NCI-H748 (cell line): Measurements from ENCODE around the gene CRYBG3.
"Not testable (repeated sequence)": the region's sequence is repeated elsewhere in the genome, so short reads cannot be mapped to it uniquely, and the experiment has no call there.

ENCODE experiments used
- DNase-seq: peaks from one replicate; lab custom pipeline; 2025; ENCODE audit not compliant: unreplicated experiment; lab: John Stamatoyannopoulos, UW

Gene CRYBG3

DNA sequence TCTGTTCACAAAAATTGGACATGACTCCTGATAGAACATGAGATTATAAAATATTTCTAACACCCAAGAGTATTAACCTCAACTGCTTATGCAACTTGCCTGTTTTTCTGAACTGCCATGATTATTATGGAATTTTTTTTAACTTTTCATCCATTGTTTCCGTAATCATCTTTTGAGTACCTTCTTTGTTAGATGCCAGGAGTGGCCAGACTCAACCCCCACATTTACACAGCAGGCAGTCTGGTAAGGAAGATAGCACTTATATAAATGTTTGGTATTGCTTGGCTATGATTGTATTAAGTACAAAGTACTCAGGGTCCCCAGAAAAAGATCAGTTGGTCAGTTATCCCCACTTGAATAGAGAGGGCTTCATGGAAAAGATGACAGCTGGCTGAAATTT is 74.3 kb downstream of the CRYBG3 start:
- DNase-seq = no peak

DNA sequence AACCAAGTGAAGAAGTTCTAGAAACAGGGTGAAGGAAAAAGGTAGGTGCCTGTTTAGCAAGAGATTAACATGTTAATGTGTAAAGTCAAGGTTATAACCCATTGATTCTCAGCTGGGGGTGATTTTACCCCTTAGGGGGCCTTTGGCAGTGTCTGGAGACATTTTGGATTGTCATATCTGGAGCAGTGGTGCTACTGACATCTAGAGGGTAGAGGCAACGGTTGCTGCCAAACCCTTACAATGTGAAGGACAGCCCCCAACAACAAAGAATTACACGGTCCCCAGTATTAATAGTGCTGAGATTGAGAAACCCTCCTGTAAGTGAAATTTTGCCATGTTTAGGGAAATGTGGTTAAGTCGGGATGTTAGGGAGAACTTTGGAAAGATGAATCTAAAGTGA is 74.7 kb downstream of the CRYBG3 start:
- DNase-seq = no peak

- peak; percentile 7 for DNase-seq
These were observed 77.5 kb downstream of the CRYBG3 start for GRCh38 chr3:97899331-97899730.

GRCh38 chr3:97901313-97902248 is 79.8 kb downstream of the CRYBG3 start:
- DNase-seq = no peak

GRCh38 chr3:97909830-97910229 is 88.0 kb downstream of the CRYBG3 start:
- not testable (repeated sequence) for DNase-seq

DNA sequence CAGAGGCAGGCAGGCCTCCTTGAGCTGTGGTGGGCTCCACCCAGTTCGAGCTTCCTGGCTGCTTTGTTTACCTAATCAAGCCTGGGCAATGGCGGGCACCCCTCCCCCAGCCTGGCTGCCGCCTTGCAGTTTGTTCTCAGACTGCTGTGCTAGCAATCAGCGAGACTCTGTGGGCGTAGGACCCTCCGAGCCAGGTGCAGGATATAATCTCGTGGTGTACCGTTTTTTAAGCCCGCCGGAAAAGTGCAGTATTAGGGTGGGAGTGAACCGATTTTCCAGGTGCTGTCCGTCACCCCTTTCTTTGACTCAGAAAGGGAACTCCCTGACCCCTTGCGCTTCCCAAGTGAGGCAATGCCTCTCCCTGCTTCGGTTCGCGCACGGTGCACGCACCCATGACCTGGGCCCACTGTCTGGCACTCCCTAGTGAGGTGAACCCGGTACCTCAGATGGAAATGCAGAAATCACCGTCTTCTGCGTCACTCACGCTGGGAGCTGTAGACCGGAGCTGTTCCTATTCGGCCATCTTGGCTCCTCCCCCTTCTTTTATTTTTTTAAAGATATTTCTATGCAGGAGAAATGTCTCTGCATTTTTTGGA is 88.5 kb downstream of the CRYBG3 start:
- DNase-seq = not testable (repeated sequence)

- DNase-seq = no peak
These were observed 89.1 kb downstream of the CRYBG3 start for GRCh38 chr3:97910931-97911351.

DNA sequence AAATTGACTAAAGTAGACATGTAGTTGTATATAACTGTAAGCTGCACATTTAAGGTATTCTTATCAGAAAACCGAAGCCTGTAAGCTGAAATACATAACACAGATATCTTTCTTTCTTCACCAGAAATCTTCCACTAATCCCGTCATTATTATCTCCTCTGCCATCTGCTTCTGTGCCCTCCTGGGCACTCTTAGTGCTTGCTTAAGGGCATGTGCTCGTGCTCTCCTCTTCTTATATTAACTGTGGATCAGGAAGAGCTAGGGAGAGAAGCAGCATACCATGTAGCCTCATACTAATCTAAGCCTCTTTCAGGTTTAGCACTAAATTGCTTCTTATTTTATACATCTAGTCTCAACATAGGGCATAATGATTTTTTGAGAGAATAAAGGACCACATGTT is 89.6 kb downstream of the CRYBG3 start:
- DNase-seq = no peak

DNA sequence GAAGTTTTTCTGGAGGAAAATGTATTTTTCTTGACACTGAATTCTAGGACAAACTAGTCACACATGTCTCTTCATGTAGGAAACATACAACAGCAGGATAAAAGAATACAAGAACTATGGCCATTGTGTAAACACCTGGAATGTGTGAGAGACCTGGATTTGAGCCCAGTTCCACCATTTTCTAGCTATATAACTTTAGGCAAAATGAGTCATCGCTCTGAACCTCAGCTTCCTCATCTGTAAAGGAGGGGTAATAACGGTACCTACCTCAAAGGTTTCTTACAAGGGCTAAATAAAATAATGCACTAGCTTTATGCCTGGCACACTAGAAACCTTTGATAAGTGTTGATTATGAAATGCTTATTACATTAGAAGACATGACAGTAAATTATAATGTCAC is 92.6 kb downstream of the CRYBG3 start:
- DNase-seq = no peak

- DNase-seq = no peak
These were observed 94.8 kb downstream of the CRYBG3 start for GRCh38 chr3:97916576-97916975.

GRCh38 chr3:97917813-97918536 is 96.2 kb downstream of the CRYBG3 start:
- no peak for DNase-seq

DNA sequence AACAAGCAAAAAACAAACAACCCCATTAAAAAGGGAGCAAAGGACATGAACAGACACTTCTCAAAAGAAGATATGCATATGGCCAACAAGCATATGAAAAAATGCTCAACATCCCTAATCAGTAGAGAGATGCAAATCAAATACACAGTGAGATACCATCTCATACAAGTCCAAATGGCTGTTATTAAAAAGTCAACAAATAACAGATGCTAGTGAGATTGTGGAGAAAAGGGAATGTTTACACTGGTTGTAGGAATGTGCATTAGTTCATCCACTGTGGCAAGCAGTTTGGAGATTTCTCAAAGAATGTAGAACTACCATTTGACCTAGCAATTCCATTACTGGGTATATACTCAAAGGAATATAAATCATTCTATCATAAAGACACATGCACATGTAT is 105.9 kb downstream of the CRYBG3 start:
- no peak for DNase-seq

DNA sequence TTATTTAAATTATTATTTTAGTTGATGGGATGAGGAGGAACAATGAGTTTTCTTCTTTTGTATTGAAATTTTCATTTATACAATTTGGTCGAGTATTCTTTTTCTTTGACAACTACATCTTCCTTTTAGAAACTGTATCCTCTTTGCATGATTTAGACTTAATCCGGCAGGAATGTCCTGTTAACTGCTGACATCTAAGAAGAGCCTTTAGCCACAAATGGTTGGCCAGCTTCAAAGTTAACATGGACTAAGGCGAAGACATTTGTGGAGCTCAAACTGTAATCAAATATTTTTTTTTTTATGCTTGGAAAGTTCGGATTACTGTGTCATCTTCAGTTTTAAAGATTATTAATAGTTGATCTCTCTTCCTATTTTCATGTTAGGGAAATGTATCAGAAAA is 107.2 kb downstream of the CRYBG3 start:
- DNase-seq = no peak

DNA sequence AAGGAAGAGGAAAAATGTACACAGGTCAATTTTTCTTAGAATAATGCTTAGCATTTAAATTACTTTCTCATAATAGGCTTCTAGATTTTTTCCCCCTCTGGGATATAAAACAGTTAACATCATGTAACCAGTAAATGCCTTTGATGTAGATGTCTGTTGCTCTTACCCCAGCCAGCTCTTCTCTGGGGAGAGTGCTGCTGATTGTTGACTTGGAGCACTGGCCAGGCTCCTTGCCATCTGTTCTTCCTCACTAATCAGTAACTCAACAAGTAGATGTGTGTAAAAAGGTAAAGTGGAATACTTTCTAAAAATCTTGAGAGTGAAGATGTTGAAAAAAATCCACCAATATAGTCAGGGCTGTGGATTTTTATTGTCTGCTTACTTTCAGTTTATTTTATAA is 108.2 kb downstream of the CRYBG3 start:
- DNase-seq = no peak

DNA sequence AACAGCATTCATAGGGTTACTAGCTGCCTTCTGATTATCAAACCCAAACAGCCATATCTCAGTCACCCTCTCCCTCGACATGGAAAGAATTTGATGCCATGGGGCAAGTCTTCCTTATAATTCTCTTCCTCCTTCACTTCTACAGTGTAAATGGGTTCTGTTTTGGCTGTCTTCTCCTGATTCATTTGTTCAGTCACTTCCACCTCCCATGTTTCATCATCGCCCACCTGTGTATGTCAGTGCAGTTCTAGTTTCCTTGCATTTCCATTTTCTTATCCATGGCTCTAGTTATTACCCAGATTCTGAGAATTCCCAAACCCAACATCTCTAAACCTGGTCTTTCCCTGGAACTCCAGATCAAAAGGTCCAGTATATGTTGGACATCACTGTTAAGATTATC is 109.4 kb downstream of the CRYBG3 start:
- DNase-seq = no peak

DNA sequence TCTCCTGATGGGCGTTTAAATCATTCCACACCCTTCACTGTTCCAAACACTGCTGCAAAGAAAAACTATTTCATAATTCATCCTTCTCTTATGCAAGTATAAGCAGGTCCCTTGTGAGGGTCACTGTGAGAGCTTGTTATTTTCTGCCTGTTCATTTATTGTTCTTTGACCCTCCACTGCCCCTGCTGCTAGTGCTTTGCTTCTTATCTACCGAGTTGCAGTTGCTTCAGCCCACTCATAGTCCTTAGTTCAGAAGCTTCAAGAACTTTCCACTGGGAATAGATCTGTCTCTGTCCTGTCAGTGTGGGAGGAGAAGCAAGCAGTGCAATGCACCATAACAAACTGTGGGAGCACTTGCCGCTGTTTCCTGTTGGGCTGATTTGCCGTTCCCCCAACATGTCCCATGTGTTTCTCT is 110.6 kb downstream of the CRYBG3 start:
- DNase-seq = no peak

- DNase-seq = no peak
These were observed 113.3 kb downstream of the CRYBG3 start for GRCh38 chr3:97934980-97935695.

GRCh38 chr3:97935842-97936241 is 114.0 kb downstream of the CRYBG3 start:
- no peak for DNase-seq

- no peak for DNase-seq
These were observed 115.4 kb downstream of the CRYBG3 start for GRCh38 chr3:97937205-97937604.

- DNase-seq = no peak
These were observed 116.6 kb downstream of the CRYBG3 start for GRCh38 chr3:97938444-97938843.

DNA sequence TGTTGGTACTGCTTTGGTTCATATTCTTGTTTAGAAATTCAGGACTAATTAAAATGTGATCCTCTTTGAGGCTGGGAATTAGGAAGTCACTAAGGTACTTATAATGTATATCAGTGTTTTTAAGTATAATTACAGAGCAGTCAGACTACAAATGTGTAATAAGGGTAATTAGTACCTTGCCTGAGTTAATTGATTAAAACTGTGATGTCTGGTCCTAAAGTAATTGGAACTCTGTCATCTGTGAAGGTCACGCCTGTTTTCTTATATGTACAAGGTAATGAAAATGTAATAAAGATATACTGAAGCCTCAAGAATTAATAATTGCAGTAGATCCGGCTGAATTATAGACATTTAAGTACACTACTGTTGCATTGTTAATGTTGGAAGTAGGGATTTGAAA is 117.6 kb downstream of the CRYBG3 start:
- no peak for DNase-seq
